ENCODE data around the gene B3GNT8. TPM values are rescaled to one million over a fixed set of nuclear protein-coding genes. Genes with fewer than 3 reads are reported as not detected.

The B3GNT8 gene
- total RNA-seq, 1 donor from 2014 or later, result 0.35 TPM

DNA sequence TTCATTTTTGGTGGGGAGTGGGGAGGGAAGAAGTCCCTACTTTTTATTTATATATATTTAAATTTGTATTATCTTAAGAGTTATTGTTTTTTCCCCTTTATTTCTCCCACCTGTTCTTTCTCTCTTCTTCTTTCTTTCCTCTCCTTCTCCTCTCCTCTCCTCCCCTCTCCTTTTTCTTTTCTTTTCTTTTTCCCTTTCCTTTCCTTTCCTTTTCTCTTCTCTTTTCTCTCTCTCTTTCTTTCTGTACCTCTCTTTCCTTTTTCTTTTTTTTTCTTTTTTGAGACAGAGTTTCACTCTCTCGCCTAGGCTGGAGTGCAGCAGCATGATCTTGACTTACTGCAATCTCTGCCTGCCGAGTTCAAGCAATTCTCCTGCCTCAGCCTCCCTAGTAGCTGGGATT lies 27.6 kb downstream of the B3GNT8 start:
- Mint-ChIP-seq H3K4me1 (ENCODE audit: unreplicated experiment) (peaks cover 30% of the 10 kb centered on the region), H3K9me3 (ENCODE audit: unreplicated experiment) (no peaks in the 10 kb centered on the region), H3K4me3 (ENCODE audit: unreplicated experiment) (peak overlapping the region; percentile 99), H3K36me3 (ENCODE audit: unreplicated experiment) (peaks cover 3% of the 10 kb centered on the region), H3K27ac (ENCODE audit: unreplicated experiment) (no peak overlapping the region), H3K27me3 (ENCODE audit: unreplicated experiment) (no peaks in the 10 kb centered on the region)
- DNase-seq (ENCODE audit: extremely low spot score, unreplicated experiment), result no peak
- TF ChIP-seq, protein P1, sequence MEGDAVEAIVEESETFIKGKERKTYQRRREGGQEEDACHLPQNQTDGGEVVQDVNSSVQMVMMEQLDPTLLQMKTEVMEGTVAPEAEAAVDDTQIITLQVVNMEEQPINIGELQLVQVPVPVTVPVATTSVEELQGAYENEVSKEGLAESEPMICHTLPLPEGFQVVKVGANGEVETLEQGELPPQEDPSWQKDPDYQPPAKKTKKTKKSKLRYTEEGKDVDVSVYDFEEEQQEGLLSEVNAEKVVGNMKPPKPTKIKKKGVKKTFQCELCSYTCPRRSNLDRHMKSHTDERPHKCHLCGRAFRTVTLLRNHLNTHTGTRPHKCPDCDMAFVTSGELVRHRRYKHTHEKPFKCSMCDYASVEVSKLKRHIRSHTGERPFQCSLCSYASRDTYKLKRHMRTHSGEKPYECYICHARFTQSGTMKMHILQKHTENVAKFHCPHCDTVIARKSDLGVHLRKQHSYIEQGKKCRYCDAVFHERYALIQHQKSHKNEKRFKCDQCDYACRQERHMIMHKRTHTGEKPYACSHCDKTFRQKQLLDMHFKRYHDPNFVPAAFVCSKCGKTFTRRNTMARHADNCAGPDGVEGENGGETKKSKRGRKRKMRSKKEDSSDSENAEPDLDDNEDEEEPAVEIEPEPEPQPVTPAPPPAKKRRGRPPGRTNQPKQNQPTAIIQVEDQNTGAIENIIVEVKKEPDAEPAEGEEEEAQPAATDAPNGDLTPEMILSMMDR (IDR thresholded peaks at IDR 0.05), result no peak

DNA sequence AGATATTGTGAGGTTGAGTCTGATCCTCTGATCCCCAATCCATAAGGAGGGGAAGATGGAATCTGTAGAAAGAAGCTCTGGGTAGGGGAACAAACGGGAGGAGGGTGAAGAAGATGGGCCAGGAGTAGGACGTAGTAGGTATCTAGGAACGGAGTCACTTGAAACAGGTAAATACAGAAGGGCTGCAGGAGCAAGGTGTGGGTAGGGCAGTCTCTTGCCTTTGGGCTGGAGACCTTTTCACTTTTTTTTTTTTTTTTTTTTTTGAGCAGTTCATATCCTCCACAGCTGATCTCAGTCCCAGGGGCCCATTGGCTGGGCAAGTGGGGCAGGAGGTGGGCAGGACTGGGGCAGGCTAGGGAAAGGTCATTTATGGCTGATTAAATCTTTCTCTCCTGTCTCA lies 28.1 kb downstream of the B3GNT8 start:
- no peak for DNase-seq (ENCODE audit: extremely low spot score, unreplicated experiment)
- TF ChIP-seq, protein P1 (IDR thresholded peaks at IDR 0.05), result no peak
- peaks cover 3% of the 10 kb centered on the region for H3K36me3 Mint-ChIP-seq (ENCODE audit: unreplicated experiment)
- peaks cover 30% of the 10 kb centered on the region for H3K4me1 Mint-ChIP-seq (ENCODE audit: unreplicated experiment)
- H3K27me3 Mint-ChIP-seq (ENCODE audit: unreplicated experiment), result no peaks in the 10 kb centered on the region
- H3K27ac Mint-ChIP-seq (ENCODE audit: unreplicated experiment), result peak overlapping the region; percentile 10
- H3K4me3 Mint-ChIP-seq (ENCODE audit: unreplicated experiment), result peak overlapping the region; percentile 99
- H3K9me3 Mint-ChIP-seq (ENCODE audit: unreplicated experiment), result no peaks in the 10 kb centered on the region

DNA sequence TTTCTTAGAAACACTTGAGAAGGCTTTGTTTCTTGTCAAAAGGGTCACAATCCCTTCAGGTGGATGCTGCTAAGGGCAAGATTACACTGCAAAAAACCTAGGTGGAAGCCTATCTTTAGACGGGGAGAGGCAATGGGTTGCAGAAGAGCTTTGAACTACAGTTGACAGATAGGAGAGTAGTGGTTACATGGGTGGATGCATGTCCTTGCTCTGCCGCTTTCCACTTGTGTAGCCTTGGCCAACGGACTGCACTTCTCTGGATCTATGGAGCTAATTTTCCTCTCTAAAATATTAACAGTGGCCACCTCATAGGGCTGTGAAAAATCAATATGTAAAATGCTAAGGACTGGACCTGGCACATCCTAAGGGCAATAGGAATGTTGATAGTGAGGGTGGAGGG lies 28.6 kb downstream of the B3GNT8 start:
- peaks cover 3% of the 10 kb centered on the region for H3K36me3 Mint-ChIP-seq (ENCODE audit: unreplicated experiment)
- DNase-seq (ENCODE audit: extremely low spot score, unreplicated experiment), result no peak
- peak overlapping the region; percentile 99 for H3K4me3 Mint-ChIP-seq (ENCODE audit: unreplicated experiment)
- no peak overlapping the region for H3K27ac Mint-ChIP-seq (ENCODE audit: unreplicated experiment)
- no peaks in the 10 kb centered on the region for H3K27me3 Mint-ChIP-seq (ENCODE audit: unreplicated experiment)
- peaks cover 30% of the 10 kb centered on the region for H3K4me1 Mint-ChIP-seq (ENCODE audit: unreplicated experiment)
- TF ChIP-seq, protein P1 (IDR thresholded peaks at IDR 0.05), result no peak
- H3K9me3 Mint-ChIP-seq (ENCODE audit: unreplicated experiment), result no peaks in the 10 kb centered on the region

DNA sequence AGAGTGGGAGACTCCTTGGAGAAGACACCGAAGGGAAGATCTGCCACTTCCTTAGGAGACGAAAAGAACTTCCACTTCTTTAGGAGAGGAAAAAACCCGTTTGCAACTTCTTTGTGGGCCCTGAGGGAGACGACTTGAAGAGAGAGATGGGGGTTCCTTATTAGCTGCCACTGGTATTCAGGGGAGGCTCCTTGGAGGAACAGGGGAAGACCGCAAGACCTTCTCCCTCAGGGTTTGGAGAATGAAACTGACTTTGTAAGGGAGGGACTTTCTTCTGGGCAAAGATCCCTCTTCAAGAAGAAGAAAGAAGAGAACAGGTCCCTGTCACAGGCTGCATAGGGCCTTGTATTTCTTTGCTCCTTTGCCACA lies 29.1 kb downstream of the B3GNT8 start:
- DNase-seq (ENCODE audit: extremely low spot score, unreplicated experiment), result no peak
- H3K36me3 Mint-ChIP-seq (ENCODE audit: unreplicated experiment), result peaks cover 3% of the 10 kb centered on the region
- H3K4me3 Mint-ChIP-seq (ENCODE audit: unreplicated experiment), result peak overlapping the region; percentile 99
- no peaks in the 10 kb centered on the region for H3K27me3 Mint-ChIP-seq (ENCODE audit: unreplicated experiment)
- peaks cover 30% of the 10 kb centered on the region for H3K4me1 Mint-ChIP-seq (ENCODE audit: unreplicated experiment)
- peak overlapping the region; percentile 99 for H3K27ac Mint-ChIP-seq (ENCODE audit: unreplicated experiment)
- TF ChIP-seq, protein P1 (IDR thresholded peaks at IDR 0.05), result no peak
- no peaks in the 10 kb centered on the region for H3K9me3 Mint-ChIP-seq (ENCODE audit: unreplicated experiment)

DNA sequence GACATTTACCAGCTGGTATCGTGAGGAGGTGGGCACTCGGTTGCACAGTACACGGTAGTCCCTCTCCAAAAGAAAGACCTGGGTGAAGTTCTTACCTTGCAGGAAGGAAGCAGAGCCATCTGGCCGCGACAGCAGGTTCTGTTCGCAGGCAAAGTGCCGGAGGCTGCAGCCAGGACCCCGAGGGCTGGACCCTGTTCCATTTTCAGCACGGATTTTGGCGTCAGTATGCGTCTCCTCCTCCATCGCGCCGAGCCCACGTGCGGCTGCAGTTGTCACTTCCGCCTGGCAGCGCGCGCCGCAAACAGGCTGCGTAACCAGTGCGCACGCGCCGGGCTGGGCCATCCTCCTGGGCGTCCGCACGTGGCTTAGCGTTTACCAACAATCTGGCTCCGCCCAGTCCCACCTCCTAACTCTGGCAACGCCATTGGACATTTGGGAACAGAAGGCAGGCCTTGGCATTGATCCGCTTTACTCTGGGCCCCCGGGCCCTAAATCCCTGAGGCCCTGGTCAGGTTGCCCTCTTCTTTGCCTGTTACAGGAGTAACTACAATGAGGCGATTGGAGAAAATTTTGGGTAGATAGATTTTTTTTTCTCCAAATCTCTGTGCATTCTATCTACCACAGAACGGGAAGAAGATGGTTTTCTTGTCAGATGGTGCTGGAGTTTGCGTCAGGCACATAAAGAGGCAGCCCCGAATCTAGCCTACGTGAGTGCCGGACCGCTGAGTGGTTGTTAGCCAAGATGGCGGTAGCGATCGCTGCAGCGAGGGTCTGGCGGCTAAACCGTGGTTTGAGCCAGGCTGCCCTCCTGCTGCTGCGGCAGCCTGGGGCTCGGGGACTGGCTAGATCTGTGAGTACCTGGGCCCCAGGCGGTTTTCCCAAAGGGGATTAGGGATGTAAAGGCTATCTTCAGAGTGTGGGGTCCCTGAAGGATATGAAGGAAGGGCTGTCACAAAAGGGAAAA lies 29.8 kb downstream of the B3GNT8 start, which contains the start of the genes BCKDHA and EXOSC5:
Gene BCKDHA (plus strand): TSS at position 733 of the 964 bp plus-strand sequence. CDS start 10 bp downstream, at position 743.
Gene EXOSC5 (minus strand): TSS at position 274 of the 964 bp plus-strand sequence. CDS start 31 bp downstream, at position 243.
- Mint-ChIP-seq H3K36me3 (ENCODE audit: unreplicated experiment) (peaks cover 3% of the 10 kb centered on the region), H3K27me3 (ENCODE audit: unreplicated experiment) (no peaks in the 10 kb centered on the region), H3K9me3 (ENCODE audit: unreplicated experiment) (no peaks in the 10 kb centered on the region), H3K4me3 (ENCODE audit: unreplicated experiment) (peak within 1 kb of the TSS; percentile 99), H3K4me1 (ENCODE audit: unreplicated experiment) (peaks cover 30% of the 10 kb centered on the region), H3K27ac (ENCODE audit: unreplicated experiment) (peak within 1 kb of the TSS; percentile 99)
- TF ChIP-seq, protein P1 (IDR thresholded peaks at IDR 0.05), result no peak
- peak; percentile 100 for DNase-seq (ENCODE audit: extremely low spot score, unreplicated experiment)

All from osteocyte (in vitro differentiated cells).